Measurements from ENCODE around the gene ANKK1.

- no peak for TF ChIP-seq CTCF (IDR thresholded peaks at IDR 0.05; ENCODE audit: insufficient read depth, low read depth, low read length)
- TF ChIP-seq EZH2 (IDR thresholded peaks at IDR 0.05; ENCODE audit: insufficient read depth, low read length) = no peak
Measured at GRCh38 chr11:113449743-113450142, 62.2 kb downstream of the ANKK1 start.
